Brain microvascular endothelial cell (primary cell): ENCODE results near the gene CHRNA4.

ENCODE experiments used
- DNase-seq: peaks from one replicate; pipeline ENCODE4 v3.0.0-alpha.2; 2020
- H3K27ac ChIP-seq: fragments of 250-450 bp; sonication (Bioruptor Pico); 2 replicates; pipeline ENCODE4 v1.5.1; 2020; ENCODE audit warnings: mild to moderate bottlenecking, moderate library complexity
- H3K27me3 ChIP-seq: fragments of 250-450 bp; sonication (Bioruptor Pico); replicated peaks from 2 replicates; pipeline ENCODE4 v1.5.1; 2020; ENCODE audit warnings: mild to moderate bottlenecking
- H3K36me3 ChIP-seq: fragments of 250-450 bp; sonication (Bioruptor Pico); replicated peaks from 2 replicates; pipeline ENCODE4 v1.5.1; 2020; ENCODE audit warnings: mild to moderate bottlenecking
- H3K4me3 ChIP-seq: 2 replicates; pipeline ENCODE4 v1.5.1; 2011; ENCODE audit warnings: low read depth, mild to moderate bottlenecking, control low read depth, low read length, moderate library complexity
- in situ Hi-C: cut with HindIII; loops from 2 replicates; pipeline ENCODE4 v1.10.0; 2017; ENCODE audit warnings: low sequenced_read_pairs, low pct_ligation_motif_present
- TF ChIP-seq, protein P1 (sequence below): IDR thresholded peaks from 2 replicates; pipeline ENCODE4 v1.5.1; 2011; ENCODE audit warnings: low read depth, mild to moderate bottlenecking, moderate library complexity, low read length, control low read depth, inconsistent platforms; ENCODE audit errors: missing control alignments

Gene CHRNA4

GRCh38 chr20:63350196-63350595, 11.0 kb downstream of the CHRNA4 start:
- H3K27me3 ChIP-seq: peaks cover 10% of the 10 kb centered on the region
- in situ Hi-C loops: no loop called here

GRCh38 chr20:63349516-63349895, 11.6 kb downstream of the CHRNA4 start:
- Histone ChIP-seq H3K4me3 (no peak overlapping the region), H3K27ac (no peak overlapping the region), H3K27me3 (peaks cover 15% of the 10 kb centered on the region), H3K36me3 (no peaks in the 10 kb centered on the region)
- in situ Hi-C loops: no loop called here
- TF ChIP-seq, protein P1, sequence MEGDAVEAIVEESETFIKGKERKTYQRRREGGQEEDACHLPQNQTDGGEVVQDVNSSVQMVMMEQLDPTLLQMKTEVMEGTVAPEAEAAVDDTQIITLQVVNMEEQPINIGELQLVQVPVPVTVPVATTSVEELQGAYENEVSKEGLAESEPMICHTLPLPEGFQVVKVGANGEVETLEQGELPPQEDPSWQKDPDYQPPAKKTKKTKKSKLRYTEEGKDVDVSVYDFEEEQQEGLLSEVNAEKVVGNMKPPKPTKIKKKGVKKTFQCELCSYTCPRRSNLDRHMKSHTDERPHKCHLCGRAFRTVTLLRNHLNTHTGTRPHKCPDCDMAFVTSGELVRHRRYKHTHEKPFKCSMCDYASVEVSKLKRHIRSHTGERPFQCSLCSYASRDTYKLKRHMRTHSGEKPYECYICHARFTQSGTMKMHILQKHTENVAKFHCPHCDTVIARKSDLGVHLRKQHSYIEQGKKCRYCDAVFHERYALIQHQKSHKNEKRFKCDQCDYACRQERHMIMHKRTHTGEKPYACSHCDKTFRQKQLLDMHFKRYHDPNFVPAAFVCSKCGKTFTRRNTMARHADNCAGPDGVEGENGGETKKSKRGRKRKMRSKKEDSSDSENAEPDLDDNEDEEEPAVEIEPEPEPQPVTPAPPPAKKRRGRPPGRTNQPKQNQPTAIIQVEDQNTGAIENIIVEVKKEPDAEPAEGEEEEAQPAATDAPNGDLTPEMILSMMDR: no peak
- no peak for DNase-seq

More at GRCh38 chr20:63350196-63350595, 11.0 kb downstream of the CHRNA4 start:
- Histone ChIP-seq H3K27ac (no peak overlapping the region), H3K4me3 (no peak overlapping the region), H3K36me3 (no peaks in the 10 kb centered on the region)
- TF ChIP-seq, protein P1: no peak
- DNase-seq: no peak

GRCh38 chr20:63348828-63349515, 12.2 kb downstream of the CHRNA4 start:
- Histone ChIP-seq H3K27ac (no peak overlapping the region), H3K27me3 (peaks cover 17% of the 10 kb centered on the region), H3K4me3 (no peak overlapping the region), H3K36me3 (no peaks in the 10 kb centered on the region)
- no peak for DNase-seq
- in situ Hi-C loops: no loop called here
- TF ChIP-seq, protein P1: no peak

DNA sequence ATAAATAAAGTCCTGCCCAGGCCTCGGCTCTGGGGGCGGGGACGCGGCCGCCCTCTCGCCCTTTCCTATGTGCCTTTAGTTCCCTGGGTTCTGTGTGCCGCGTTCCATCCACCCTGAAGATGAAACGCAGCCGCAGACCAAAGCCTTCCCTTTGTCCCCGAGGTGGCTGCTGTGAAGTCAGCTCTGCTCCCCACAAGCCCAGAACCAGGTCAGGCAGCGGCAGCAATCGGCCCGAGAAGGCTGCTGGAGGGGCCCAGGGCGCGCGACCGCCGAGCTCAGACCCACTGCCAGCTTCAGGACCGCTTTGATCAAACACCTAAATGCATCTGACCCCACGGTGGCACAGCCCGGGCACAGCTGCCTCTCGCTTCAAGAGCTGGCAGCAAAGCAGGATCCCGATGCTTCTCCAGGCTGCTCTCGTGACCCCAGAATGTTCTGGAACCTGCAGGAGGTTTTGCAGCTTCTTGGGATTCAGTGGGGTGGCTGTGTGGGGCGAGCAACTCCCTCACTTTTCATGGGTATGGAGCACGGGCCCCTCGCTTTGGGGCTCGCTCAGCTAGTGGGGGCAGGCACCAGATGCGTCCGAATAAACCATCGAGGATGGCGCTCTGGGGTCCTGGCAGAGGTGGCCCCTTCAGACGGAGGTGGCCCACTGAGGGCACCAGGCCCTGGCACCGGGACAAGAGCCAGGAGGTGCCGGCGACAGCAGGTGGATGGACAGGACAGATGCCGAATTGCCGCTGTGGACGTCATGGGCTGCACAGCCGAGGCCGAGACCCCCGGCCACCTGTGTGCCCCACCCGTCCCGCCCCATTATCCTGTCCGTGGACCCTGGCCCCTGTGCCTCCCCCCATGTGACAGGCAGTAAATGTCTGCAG, 13.0 kb downstream of the CHRNA4 start:
- in situ Hi-C loops: no loop called here

GRCh38 chr20:63347081-63347741, 13.9 kb downstream of the CHRNA4 start:
- in situ Hi-C loops: no loop called here
- H3K27me3 ChIP-seq: peaks cover 29% of the 10 kb centered on the region
- DNase-seq: no peak
- no peak overlapping the region for H3K27ac ChIP-seq
- no peaks in the 10 kb centered on the region for H3K36me3 ChIP-seq
- H3K4me3 ChIP-seq: no peak overlapping the region
- TF ChIP-seq, protein P1: no peak

More for the DNA sequence above, 13.0 kb downstream of the CHRNA4 start:
- DNase-seq: no peak
- no peaks in the 10 kb centered on the region for H3K36me3 ChIP-seq
- H3K27me3 ChIP-seq: peaks cover 25% of the 10 kb centered on the region
- H3K27ac ChIP-seq: no peak overlapping the region
- no peak overlapping the region for H3K4me3 ChIP-seq
- TF ChIP-seq, protein P1: no peak
